Neural progenitor cell (in vitro differentiated cells): ENCODE results near the gene LRRC46. TPM values are rescaled to one million over a fixed set of nuclear protein-coding genes. Genes with fewer than 3 reads are reported as not detected.

Source experiments
- DNase-seq: peaks from one replicate; pipeline ENCODE4 v3.0.0-alpha.2; 2016; ENCODE audit warnings: low spot score
- H2AFZ ChIP-seq: fragments of 200-600 bp; sonication (generic); replicated peaks from 2 replicates; pipeline ENCODE4 v1.6.1; 2016; ENCODE audit warnings: antibody characterized with exemption
- H3F3A ChIP-seq: fragments of 200-600 bp; sonication (generic); 2 replicates; pipeline ENCODE4 v1.6.1; 2016; ENCODE audit warnings: antibody characterized with exemption, low read depth
- H3K27ac ChIP-seq: fragments of 200-600 bp; sonication (generic); 2 replicates; pipeline ENCODE4 v1.5.1; 2016; ENCODE audit warnings: mild to moderate bottlenecking
- H3K27me3 ChIP-seq: fragments of 200-600 bp; sonication (generic); 2 replicates; pipeline ENCODE4 v1.6.1; 2016; ENCODE audit warnings: mild to moderate bottlenecking, moderate library complexity
- H3K36me3 ChIP-seq: fragments of 200-600 bp; sonication (generic); 2 replicates; pipeline ENCODE4 v1.5.1; 2016
- H3K4me1 ChIP-seq: fragments of 200-600 bp; sonication (generic); 2 replicates; pipeline ENCODE4 v1.6.1; 2016; ENCODE audit warnings: mixed run types
- H3K4me2 ChIP-seq: fragments of 200-600 bp; sonication (generic); 2 replicates; pipeline ENCODE4 v1.6.1; 2016
- H3K4me3 ChIP-seq: fragments of 200-600 bp; sonication (generic); 2 replicates; pipeline ENCODE4 v1.5.1; 2016
- H3K79me2 ChIP-seq: fragments of 200-600 bp; sonication (generic); 2 replicates; pipeline ENCODE4 v1.6.1; 2016; ENCODE audit warnings: low read depth
- H3K9ac ChIP-seq: fragments of 200-600 bp; sonication (generic); 2 replicates; pipeline ENCODE4 v1.6.1; 2016
- H3K9me3 ChIP-seq: fragments of 200-600 bp; sonication (generic); 2 replicates; pipeline ENCODE4 v1.5.1; 2016; ENCODE audit warnings: low read depth
- H4K20me1 ChIP-seq: fragments of 200-600 bp; sonication (generic); 2 replicates; pipeline ENCODE4 v1.6.1; 2016; ENCODE audit warnings: low read depth
- H3K27ac Mint-ChIP-seq: 3 replicates; pipeline ENCODE4 v1.8.0; 2021; ENCODE audit warnings: mixed read lengths
- H3K27me3 Mint-ChIP-seq: 2 replicates; pipeline ENCODE4 v1.8.0; 2022; ENCODE audit warnings: low read depth, mild to moderate bottlenecking, inconsistent platforms, moderate library complexity, mixed read lengths; ENCODE audit not compliant: insufficient read depth
- H3K36me3 Mint-ChIP-seq: 3 replicates; pipeline ENCODE4 v1.8.0; 2021; ENCODE audit warnings: mixed read lengths
- H3K4me1 Mint-ChIP-seq: 3 replicates; pipeline ENCODE4 v1.8.0; 2021; ENCODE audit warnings: mixed read lengths
- H3K4me3 Mint-ChIP-seq: 3 replicates; pipeline ENCODE4 v1.8.0; 2021; ENCODE audit warnings: mild to moderate bottlenecking, moderate library complexity, mixed read lengths
- H3K9me3 Mint-ChIP-seq: 3 replicates; pipeline ENCODE4 v1.8.0; 2020; ENCODE audit warnings: mixed read lengths
- EZH2 ChIP-seq: fragments of 200-600 bp; sonication (generic); IDR thresholded peaks from 2 replicates; pipeline ENCODE4 v1.6.1; 2017; ENCODE audit warnings: antibody characterized with exemption, mild to moderate bottlenecking, moderate library complexity
- EZH2phosphoT487 ChIP-seq: fragments of 200-600 bp; sonication (generic); IDR thresholded peaks from 2 replicates; pipeline ENCODE4 v1.6.1; 2017; ENCODE audit warnings: antibody characterized with exemption
- total RNA-seq: library from RNA; depleted of rRNA; stranded (reverse); fragments of >200 nt; gene quantifications from 2 replicates; pipeline ENCODE4 v1.2.3, GENCODE V29; 2015; ENCODE audit warnings: low replicate concordance
- TF ChIP-seq, protein P1 (sequence below): fragments of 200-600 bp; sonication (generic); IDR thresholded peaks from 2 replicates; pipeline ENCODE4 v1.5.1; 2017; ENCODE audit warnings: antibody characterized with exemption, mild to moderate bottlenecking

Gene LRRC46
- total RNA-seq, 1 donor from 2014 or later: 0.06 TPM

DNA sequence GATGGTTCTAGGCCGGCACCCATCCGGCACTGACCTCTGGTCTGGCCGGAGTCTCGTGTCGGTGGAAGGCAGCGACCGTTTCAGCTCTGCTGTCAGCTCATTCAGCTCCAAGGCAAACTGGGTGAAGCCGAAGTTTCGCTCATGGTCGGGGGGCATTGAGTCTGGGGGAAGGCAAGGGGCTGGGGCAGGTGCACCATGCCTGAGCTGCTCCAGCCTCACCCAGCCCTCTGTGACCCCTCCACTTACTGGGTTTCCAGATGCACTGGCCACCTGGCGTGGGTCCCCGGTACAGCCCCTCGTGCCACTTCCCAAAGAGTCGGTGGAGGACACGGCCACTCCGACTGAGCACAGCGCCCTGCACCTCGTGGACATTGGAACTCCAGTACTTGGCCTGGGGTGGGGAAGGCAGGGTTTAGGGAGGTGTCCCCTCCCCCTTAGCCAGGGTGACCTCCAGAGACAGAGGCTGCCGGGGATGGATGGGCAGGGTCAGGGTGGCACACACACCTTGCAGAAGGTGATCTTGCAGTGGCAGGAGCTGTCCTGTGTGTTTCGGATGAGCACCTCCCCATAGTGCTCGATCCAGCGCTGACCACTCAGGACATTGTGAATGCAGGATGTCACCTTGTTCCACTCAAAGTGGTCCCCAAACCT is 22.5 kb upstream of the LRRC46 start:
- DNase-seq: no peak
- Histone ChIP-seq H3K36me3 (no peaks in the 10 kb centered on the region), H3K9ac (no peak overlapping the region), H3K4me1 (no peaks in the 10 kb centered on the region), H3K9me3 (no peaks in the 10 kb centered on the region), H3K79me2 (no peaks in the 10 kb centered on the region), H3F3A (no peaks in the 10 kb centered on the region), H3K27ac (no peak overlapping the region), H4K20me1 (no peaks in the 10 kb centered on the region), H2AFZ (no peak overlapping the region), H3K4me3 (no peak overlapping the region), H3K4me2 (no peak overlapping the region), H3K27me3 (peaks cover 2% of the 10 kb centered on the region)
- Mint-ChIP-seq H3K27ac (no peak overlapping the region), H3K27me3 (peaks cover 13% of the 10 kb centered on the region), H3K36me3 (peaks cover 7% of the 10 kb centered on the region), H3K4me3 (no peak overlapping the region), H3K4me1 (peaks cover 7% of the 10 kb centered on the region), H3K9me3 (no peaks in the 10 kb centered on the region)
- TF ChIP-seq, protein P1, sequence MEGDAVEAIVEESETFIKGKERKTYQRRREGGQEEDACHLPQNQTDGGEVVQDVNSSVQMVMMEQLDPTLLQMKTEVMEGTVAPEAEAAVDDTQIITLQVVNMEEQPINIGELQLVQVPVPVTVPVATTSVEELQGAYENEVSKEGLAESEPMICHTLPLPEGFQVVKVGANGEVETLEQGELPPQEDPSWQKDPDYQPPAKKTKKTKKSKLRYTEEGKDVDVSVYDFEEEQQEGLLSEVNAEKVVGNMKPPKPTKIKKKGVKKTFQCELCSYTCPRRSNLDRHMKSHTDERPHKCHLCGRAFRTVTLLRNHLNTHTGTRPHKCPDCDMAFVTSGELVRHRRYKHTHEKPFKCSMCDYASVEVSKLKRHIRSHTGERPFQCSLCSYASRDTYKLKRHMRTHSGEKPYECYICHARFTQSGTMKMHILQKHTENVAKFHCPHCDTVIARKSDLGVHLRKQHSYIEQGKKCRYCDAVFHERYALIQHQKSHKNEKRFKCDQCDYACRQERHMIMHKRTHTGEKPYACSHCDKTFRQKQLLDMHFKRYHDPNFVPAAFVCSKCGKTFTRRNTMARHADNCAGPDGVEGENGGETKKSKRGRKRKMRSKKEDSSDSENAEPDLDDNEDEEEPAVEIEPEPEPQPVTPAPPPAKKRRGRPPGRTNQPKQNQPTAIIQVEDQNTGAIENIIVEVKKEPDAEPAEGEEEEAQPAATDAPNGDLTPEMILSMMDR: no peak
- no peak for TF ChIP-seq EZH2
- no peak for TF ChIP-seq EZH2phosphoT487

DNA sequence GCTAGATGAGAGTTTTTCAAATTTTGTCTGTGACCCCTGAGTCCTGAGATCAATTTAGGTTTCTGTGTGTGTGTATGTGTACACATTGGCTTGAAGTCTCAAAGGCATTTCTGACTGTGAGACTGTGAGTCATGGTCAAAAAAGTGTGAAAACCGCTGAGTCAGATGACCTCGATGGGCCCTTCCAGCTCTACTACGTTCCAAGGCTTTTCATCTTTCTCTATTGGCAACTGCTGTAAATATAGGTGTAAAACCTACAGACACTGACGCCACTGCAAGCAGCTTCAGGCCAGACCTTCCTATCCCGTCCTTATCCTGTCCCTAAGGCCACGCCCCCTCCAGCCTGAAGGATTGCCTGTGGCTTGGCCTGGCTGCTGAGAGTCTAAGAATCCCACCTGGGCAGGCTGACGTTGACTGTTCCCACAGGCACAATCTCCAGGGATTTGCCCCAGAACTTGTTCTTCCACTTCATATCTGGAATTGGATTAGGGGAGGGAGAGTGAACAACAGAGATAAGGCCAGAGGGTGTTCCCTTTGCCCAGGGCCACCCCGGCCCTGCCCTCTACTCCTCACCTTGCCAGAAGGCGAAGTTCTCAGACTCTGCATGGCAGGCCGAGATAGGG is 21.2 kb upstream of the LRRC46 start:
- no peak overlapping the region for H3K4me2 ChIP-seq
- no peaks in the 10 kb centered on the region for H3K79me2 ChIP-seq
- H3K4me3 Mint-ChIP-seq: no peak overlapping the region
- H4K20me1 ChIP-seq: no peaks in the 10 kb centered on the region
- H3K4me1 ChIP-seq: no peaks in the 10 kb centered on the region
- no peaks in the 10 kb centered on the region for H3K36me3 ChIP-seq
- H3K27ac Mint-ChIP-seq: no peak overlapping the region
- TF ChIP-seq, protein P1: no peak
- TF ChIP-seq EZH2phosphoT487 (no peak), EZH2 (no peak)
- H3K4me1 Mint-ChIP-seq: peaks cover 7% of the 10 kb centered on the region
- H3K9me3 ChIP-seq: no peaks in the 10 kb centered on the region
- no peaks in the 10 kb centered on the region for H3K27me3 ChIP-seq
- no peak overlapping the region for H3K27ac ChIP-seq
- H3K36me3 Mint-ChIP-seq: peaks cover 7% of the 10 kb centered on the region
- no peak overlapping the region for H2AFZ ChIP-seq
- H3K27me3 Mint-ChIP-seq: peaks cover 9% of the 10 kb centered on the region
- no peak overlapping the region for H3K4me3 ChIP-seq
- no peak for DNase-seq
- no peaks in the 10 kb centered on the region for H3K9me3 Mint-ChIP-seq
- H3K9ac ChIP-seq: no peak overlapping the region
- H3F3A ChIP-seq: no peaks in the 10 kb centered on the region

DNA sequence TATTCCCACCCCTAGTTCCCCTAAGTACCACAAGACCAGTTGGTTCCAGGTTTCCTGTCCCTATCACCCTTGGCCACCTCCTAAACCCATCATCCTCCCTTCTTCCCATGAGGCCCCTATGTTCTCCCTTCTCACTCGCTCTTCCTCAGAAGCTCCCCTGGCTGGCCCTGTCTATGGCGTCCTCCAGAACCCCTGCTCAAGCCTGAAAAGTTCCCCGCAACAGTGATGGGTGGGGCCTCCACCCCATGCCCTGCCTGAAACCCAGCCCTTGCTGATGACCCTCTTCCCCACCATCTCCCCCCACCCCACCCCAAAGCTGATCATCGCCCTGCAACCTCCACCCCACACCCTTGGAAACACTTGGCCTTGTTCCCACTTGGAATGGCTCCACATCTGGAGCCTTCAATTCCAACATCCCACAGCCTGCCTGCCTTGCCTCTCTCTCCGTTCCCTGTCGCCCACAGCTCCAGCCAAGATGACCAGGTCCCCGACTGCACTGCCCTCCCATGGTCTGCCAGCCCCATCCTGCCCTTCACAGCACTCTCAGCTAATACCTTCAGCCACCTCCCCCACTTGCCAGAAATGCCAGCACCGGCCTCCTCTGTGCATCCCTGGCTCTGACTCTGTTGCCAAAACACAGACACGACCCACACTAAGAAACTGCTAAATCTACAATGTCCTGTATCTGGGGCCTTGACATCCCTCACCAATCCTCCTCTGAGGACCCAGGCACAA is 20.4 kb upstream of the LRRC46 start:
- H3K36me3 Mint-ChIP-seq: peaks cover 9% of the 10 kb centered on the region
- H3K4me3 Mint-ChIP-seq: peak overlapping the region; percentile 46
- no peak overlapping the region for H2AFZ ChIP-seq
- no peaks in the 10 kb centered on the region for H3K9me3 ChIP-seq
- H4K20me1 ChIP-seq: no peaks in the 10 kb centered on the region
- H3K36me3 ChIP-seq: no peaks in the 10 kb centered on the region
- no peak overlapping the region for H3K27ac ChIP-seq
- H3F3A ChIP-seq: no peaks in the 10 kb centered on the region
- TF ChIP-seq EZH2 (no peak), EZH2phosphoT487 (no peak)
- TF ChIP-seq, protein P1: no peak
- no peaks in the 10 kb centered on the region for H3K27me3 ChIP-seq
- peaks cover 7% of the 10 kb centered on the region for H3K4me1 Mint-ChIP-seq
- no peaks in the 10 kb centered on the region for H3K79me2 ChIP-seq
- no peaks in the 10 kb centered on the region for H3K4me1 ChIP-seq
- peaks cover 9% of the 10 kb centered on the region for H3K27me3 Mint-ChIP-seq
- no peaks in the 10 kb centered on the region for H3K9me3 Mint-ChIP-seq
- no peak overlapping the region for H3K27ac Mint-ChIP-seq
- DNase-seq: no peak
- no peak overlapping the region for H3K4me3 ChIP-seq
- no peak overlapping the region for H3K4me2 ChIP-seq
- no peak overlapping the region for H3K9ac ChIP-seq
